PFSK-1 (cell line): Measurements from ENCODE around the gene CHRM1.

Experiments used
- POLR2AphosphoS5 ChIP-seq: IDR thresholded peaks from 2 replicates; pipeline ENCODE4 v1.6.1; 2012; ENCODE audit warnings: low read depth, mild to moderate bottlenecking, control low read depth, low read length, moderate library complexity
- REST ChIP-seq, 2 experiments: IDR thresholded peaks; 2 replicates each; pipeline versions ENCODE4 v1.6.1 to v1.8.0; 2011 to 2012; ENCODE audit warnings: low read depth in 2 of 2, low read length in 2 of 2, control low read depth in 1 of 2, inconsistent platforms in 1 of 2, mild to moderate bottlenecking in 1 of 2, moderate library complexity in 1 of 2; ENCODE audit not compliant: insufficient read depth in 1 of 2
- SIN3A ChIP-seq: IDR thresholded peaks from 2 replicates; pipeline ENCODE4 v1.6.1; 2012; ENCODE audit warnings: mild to moderate bottlenecking, low read length, moderate library complexity, borderline replicate concordance; ENCODE audit not compliant: insufficient read depth
- TAF1 ChIP-seq: IDR thresholded peaks from 2 replicates; pipeline ENCODE4 v1.6.1; 2012; ENCODE audit warnings: low read length, control low read depth, borderline replicate concordance; ENCODE audit not compliant: insufficient read depth

- TF ChIP-seq REST (IDR thresholded peaks at IDR 0.05; ENCODE audit: insufficient read depth in 1 of 2, low read depth in 2 of 2, low read length in 2 of 2), result no peak
- no peak; the same call in 1 of the 2 replicates for TF ChIP-seq POLR2AphosphoS5
- TF ChIP-seq TAF1, result no peak
- TF ChIP-seq SIN3A, result no peak
Measured at GRCh38 chr11:62882788-62883501, 38.2 kb downstream of the CHRM1 start.
